ENCODE results near the gene ABCB11. TPM values are rescaled to one million over a fixed set of nuclear protein-coding genes. Genes with fewer than 3 reads are reported as not detected.

Gene ABCB11
- total and polyA plus RNA-seq, 9 of the 15 experiments (the other 6 are each of a cell fraction or from before 2014, with no cell fraction given) = 0.04 to 0.51 (median 0.10) TPM; not detected in 1

GRCh38 chr2:169005994-169006393 is 25.1 kb downstream of the ABCB11 start:
- TF ChIP-seq, protein P1, sequence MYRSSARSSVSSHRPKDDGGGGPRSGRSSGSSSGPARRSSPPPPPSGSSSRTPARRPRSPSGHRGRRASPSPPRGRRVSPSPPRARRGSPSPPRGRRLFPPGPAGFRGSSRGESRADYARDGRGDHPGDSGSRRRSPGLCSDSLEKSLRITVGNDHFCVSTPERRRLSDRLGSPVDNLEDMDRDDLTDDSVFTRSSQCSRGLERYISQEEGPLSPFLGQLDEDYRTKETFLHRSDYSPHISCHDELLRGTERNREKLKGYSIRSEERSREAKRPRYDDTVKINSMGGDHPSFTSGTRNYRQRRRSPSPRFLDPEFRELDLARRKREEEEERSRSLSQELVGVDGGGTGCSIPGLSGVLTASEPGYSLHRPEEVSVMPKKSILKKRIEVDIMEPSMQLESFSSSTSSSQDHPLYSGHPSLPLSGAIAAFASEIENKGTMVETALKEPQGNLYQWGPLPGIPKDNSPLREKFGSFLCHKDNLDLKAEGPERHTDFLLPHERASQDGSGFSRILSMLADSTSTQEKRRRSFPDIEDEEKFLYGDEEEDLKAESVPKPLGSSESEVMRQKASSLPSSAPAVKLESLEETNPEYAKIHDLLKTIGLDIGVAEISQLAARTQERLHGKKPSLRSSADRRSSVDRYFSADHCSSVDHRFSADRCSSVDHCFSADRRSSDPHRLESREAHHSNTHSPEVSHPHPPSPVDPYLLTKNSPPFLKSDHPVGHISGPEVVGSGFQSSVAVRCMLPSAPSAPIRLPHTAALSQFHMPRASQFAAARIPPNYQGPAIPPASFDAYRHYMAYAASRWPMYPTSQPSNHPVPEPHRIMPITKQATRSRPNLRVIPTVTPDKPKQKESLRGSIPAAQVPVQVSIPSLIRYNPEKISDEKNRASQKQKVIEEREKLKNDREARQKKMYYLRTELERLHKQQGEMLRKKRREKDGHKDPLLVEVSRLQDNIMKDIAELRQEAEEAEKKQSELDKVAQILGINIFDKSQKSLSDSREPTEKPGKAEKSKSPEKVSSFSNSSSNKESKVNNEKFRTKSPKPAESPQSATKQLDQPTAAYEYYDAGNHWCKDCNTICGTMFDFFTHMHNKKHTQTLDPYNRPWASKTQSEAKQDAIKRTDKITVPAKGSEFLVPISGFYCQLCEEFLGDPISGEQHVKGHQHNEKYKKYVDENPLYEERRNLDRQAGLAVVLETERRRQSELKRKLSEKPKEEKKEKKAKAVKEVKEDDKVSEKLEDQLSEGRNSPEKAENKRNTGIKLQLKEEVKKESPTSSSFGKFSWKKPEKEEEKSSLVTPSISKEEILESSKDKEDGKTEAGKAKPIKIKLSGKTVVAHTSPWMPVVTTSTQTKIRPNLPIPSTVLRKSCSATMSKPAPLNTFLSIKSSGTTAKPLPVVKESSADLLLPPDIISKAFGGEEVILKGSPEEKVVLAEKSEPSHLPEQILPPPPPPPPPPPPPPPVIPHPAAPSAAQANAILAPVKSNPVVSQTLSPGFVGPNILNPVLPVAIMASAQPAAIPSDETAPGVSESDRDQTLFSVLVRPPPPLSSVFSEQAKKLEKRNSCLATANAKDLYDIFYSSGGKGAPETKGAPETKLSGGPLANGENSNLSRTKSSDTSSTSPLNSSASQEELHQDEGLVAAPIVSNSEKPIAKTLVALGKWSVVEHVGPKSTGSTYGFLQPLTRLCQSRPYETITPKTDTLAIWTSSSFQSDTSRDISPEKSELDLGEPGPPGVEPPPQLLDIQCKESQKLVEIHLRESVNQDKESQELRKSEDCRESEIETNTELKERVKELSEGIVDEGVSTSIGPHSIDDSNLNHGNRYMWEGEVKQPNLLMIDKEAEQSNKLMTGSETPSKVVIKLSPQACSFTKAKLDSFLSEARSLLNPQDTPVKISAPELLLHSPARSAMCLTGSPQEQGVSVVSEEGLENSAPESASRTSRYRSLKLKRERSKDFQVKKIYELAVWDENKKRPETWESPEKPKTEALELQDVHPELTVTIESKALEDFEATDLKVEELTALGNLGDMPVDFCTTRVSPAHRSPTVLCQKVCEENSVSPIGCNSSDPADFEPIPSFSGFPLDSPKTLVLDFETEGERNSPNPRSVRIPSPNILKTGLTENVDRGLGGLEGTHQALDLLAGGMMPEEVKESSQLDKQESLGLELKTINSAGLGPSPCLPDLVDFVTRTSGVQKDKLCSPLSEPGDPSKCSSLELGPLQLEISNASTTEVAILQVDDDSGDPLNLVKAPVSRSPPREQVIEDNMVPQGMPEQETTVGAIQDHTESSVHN (IDR thresholded peaks at IDR 0.05; ENCODE audit: borderline replicate concordance in 1 of 2, low read depth in 1 of 2) = no peak
- TF ChIP-seq ZNF316 (IDR thresholded peaks at IDR 0.05) = peak; percentile 62; the same call in 1 of the 2 replicates
- Histone ChIP-seq H3K4me3 (no peak overlapping the region), H3K4me2 (ENCODE audit: insufficient read depth, low read length) (no peak overlapping the region), H3K27ac (ENCODE audit: extremely low read depth, low read depth, low read length) (no peak overlapping the region), H2AFZ (ENCODE audit: low read depth, low read length) (0 out of 2 replicates have a peak overlapping the region, but pooled peaks have one; percentile 74), H3K9ac (ENCODE audit: insufficient read depth in 1 of 2, low read depth in 2 of 2, low read length in 2 of 2) (no peak overlapping the region), H3K9me1 (ENCODE audit: control insufficient read depth, insufficient read depth, low read length) (no peaks in the 10 kb centered on the region), H4K20me1 (replicated peaks; ENCODE audit: control insufficient read depth, insufficient read depth, low read length) (no peaks in the 10 kb centered on the region), H3K4me1 (replicated peaks in 1 of 2; ENCODE audit: control insufficient read depth in 2 of 2, insufficient read depth in 2 of 2, low read length in 2 of 2) (peaks cover 0 to 19% of the 10 kb centered on the region in 2 experiments; a peak in 4 of 5 replicates), H3K27me3 (ENCODE audit: control insufficient read depth in 2 of 2, insufficient read depth in 2 of 2, low read length in 2 of 2) (no peaks in the 10 kb centered on the region), H3K9me3 (replicated peaks; ENCODE audit: control insufficient read depth, insufficient read depth, low read depth, low read length) (no peaks in the 10 kb centered on the region), H3K79me2 (ENCODE audit: control insufficient read depth, insufficient read depth, low read length) (no peaks in the 10 kb centered on the region), H3K36me3 (ENCODE audit: control insufficient read depth, insufficient read depth, low read length) (no peaks in the 10 kb centered on the region)
- ChIA-PET POLR2A (no interaction called here), CTCF (ENCODE audit: low intra/inter-chr PET ratio) (no interaction called here)
- in situ Hi-C loops (cut with MboI) = no loop called here
- intact Hi-C loops (cut with micrococcal nuclease) = loop anchor here (2.0 kb wide), 1 partner anchor 29 kb away; no protein-coding TSS in a partner anchor
- 65% methylated on average over 1 of the region's 1 CpG for WGBS (ENCODE audit: insufficient coverage, low coverage, missing lambda C conversion rate)
- no TSS peak for BruUV-seq (replicated peaks)
- no peak for ATAC-seq
- no peak for FAIRE-seq
- DNase-seq (ENCODE audit: extremely low read depth in 1 of 4, low spot score in 3 of 4) = no peak
